Measurements from ENCODE around the gene BRF1.
"Not testable (repeated sequence)": the region's sequence is repeated elsewhere in the genome, so short reads cannot be mapped to it uniquely, and the experiment has no call there.

Gene BRF1

GRCh38 chr14:105300542-105301102 is at the start of gene BRF1:
Gene BRF1, minus strand, starts transcription at chr14:105301001. Its CDS starts 372 bp downstream, at chr14:105300629.
- DNase-seq = peak; percentile 91

DNA sequence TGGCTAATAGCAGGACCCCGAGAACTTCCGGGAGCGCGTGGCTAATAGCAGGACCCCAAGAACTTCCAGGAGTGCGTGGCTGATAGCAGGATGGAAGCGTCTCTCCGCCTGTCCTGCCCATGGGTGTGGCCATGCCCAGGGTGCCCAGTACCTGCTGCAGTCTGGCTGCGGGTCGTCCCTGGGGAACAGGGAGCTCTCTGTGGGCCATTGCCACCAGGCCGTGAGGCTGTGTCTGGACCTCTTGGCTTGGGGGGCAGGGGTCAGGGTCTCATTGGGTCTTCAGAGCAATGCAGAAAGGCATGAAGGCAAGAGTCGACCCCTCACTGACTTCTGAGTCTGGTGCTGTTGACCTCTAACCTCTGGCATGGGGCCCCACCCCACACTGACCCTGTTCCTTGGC is 49.2 kb upstream of the BRF1 start:
- no peak for DNase-seq

GRCh38 chr14:105348945-105349699 is 48.3 kb upstream of the BRF1 start:
- no peak for DNase-seq

DNA sequence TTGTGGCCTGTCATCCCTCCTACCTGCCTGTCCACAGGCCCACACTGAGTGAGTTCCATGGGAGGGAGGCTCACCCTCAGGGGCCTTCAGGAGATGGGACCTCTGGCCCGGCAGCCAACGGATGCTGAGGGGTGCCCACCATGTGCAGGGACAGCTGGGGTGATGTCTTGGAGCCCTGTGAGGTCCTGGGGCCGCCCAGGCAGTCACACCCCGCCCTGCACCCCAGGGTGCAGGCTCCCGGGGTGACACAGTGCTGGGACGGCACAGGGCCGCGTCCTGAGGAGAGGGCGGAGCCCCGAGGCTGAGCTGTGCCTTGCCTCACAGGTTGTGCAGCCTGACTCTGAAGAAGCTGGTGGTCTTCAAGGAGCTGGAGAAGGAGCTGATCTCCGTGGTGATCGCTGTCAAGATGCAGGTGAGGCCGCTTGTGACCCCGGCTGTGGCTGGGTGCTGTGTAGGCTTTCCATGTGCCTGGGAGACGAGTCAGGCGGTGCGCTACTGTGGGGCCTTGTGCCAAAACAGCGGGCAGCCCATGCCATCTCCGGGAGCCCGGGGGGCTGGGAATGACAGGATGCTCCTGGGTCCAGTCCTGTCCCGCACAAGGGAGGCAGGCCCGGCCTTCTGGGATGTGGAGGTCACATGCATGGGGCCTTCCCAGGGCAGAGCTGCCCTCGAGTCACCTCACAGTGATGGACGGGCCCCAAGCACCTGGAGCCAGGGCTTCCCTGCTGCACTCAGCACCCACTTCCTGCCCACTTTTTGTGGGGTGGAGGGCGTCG is 47.6 kb upstream of the BRF1 start:
- no peak for DNase-seq

- no peak for DNase-seq
Measured at GRCh38 chr14:105347587-105347968, 46.8 kb upstream of the BRF1 start.

GRCh38 chr14:105346876-105347586 is 46.2 kb upstream of the BRF1 start:
- no peak for DNase-seq

DNA sequence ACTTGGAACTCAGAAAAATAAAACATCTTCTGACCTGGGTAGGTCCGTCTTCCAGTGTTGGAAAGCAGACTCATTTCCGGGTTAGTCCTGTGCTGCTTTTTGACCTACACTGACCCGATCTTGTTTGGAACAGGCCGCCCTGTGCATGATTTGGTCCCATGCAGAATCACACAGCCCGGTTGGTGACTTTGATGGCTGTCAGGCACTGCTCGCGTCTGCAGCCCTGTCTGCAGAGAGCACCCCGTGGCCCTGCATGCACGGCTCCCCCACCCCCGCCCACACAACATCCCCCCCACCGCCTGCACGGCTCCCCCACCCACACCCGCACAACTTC is 45.4 kb upstream of the BRF1 start:
- no peak for DNase-seq

GRCh38 chr14:105343194-105343593 is 42.4 kb upstream of the BRF1 start:
- DNase-seq = no peak

DNA sequence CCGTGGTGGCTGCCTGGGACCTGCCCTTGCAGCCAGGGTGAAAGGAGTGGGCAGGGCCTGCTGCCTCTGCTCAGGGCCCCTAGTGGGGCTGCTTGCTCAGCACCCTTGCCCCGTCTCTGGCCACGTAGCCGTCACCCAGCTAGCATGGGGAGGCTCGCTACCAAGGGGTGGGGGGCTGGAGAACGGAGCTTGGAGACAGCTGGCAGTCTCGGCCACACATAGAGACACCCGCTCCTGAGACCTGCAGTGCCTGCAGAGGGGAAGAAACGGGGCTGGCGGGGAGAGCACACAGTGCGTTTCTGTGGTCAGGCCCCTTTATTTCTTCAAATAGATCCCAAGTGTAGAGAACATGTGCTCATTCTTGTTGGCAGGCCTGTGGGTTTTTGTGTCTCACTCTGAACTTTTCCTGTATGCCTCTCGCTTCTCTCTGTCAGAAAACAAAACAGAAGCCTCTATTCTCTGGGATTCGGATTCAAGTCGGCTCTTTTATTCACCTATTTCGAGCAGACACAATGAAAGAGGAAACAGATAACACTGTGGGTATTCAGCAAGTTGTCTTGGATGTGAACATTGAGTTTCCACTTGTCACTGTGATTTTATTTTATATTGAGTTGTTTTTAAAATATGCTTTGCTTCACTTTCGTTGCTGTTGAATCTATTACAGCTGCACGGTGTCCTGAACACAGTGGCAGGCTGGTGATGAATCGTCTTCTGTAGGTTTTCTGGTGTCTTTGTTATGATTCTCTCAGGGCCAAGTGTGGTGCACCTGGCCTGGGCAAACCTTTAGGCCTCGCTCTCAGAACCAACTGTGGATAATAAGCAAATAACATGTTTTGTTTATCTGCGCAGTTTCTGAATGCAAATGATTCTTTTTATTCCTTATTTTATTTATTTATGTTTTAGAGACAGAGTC is 40.3 kb upstream of the BRF1 start:
- DNase-seq = no peak

DNA sequence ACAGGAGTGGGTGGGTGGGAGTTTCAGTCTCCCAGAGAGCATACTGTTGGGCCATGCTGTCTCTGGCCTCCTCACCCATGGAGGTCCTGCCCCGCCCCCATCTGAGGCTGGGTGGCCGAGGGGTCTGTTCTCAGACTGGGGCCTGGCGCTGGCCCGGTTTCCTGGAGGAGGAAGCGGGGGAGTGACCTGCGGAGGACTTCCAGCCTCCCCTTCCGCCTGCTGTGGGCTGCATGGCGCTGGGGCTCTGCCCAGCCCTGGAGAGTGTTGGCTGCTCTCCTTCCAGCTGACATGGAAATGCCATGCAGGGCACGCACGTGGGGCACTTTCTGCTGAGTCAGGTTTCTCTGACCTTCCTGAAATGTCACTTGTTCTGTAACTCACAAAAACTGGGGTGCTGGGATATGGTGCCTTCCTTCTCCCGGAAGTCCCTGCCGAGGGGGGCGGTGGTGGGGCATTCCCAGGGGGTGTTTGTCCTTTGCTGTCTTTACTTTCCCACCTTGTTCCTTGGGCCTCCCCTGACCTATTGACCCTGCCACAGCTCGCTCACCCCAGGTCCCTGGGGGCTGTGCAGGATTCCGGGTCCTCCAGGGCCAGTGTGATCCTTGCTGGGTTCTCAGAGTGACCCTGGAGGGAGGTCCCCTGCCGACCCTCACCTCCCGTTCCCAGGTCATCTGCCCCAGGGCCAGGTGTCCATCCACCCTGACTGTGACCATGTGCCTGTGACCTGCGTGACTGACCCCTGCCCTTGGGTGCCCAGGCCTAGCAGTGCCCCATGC is 37.4 kb upstream of the BRF1 start:
- no peak for DNase-seq

GRCh38 chr14:105337433-105337832 is 36.6 kb upstream of the BRF1 start:
- no peak for DNase-seq

- no peak for DNase-seq
Measured at GRCh38 chr14:105336477-105337287, 35.9 kb upstream of the BRF1 start.

DNA sequence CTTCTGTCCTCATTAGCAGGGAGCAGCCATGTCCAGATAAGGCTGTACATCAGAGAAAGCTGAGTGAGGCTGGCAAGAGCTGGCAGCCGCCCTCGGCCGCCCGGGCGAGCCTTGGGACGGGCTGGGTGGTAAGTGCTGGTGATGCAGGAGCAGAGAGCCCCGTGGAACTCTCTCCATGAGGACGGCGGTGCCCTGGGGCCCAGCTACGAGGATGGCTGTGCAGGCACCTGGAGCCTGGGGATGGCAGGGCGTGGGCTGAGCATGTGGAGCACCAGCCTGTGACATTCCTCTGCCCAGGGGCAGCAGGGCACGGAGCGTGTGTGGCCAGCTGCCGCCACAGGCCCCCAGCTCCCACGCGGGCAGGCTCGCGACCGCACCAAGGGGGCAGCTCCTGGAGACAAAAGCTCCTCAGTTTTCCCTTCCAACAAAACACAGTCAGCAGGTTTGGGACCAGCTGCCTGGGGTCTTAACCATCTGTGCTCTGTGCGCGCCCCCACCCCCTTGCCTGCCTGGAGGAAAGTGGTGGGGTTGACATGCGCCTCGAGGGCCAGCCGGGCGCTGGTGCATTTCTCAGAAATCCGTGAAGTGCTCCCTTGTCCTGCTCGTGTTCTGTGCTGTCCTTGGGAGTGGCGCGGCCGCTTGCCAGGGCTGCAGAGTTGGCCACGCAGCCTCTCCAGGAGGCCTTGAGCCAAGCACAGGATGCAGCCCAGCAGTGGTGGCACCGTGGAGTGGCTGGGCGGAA is 35.1 kb upstream of the BRF1 start:
- DNase-seq = no peak

- not testable (repeated sequence) for DNase-seq
Measured at GRCh38 chr14:105335231-105335542, 34.4 kb upstream of the BRF1 start.

GRCh38 chr14:105334383-105335230 is 33.8 kb upstream of the BRF1 start:
- no peak for DNase-seq

GRCh38 chr14:105333613-105334364 is 33.0 kb upstream of the BRF1 start:
- no peak for DNase-seq

GRCh38 chr14:105333020-105333490 is 32.3 kb upstream of the BRF1 start:
- no peak for DNase-seq

- no peak for DNase-seq
Measured at GRCh38 chr14:105332350-105332874, 31.6 kb upstream of the BRF1 start.
